A549 (cell line): ENCODE measurements around the gene ABCB4. TPM values are rescaled to one million over a fixed set of nuclear protein-coding genes. Genes with fewer than 3 reads are reported as not detected.

Source experiments
- ATAC-seq, 2 experiments: fragments of 200-7000 bp in 1 of 2; fragments of >200 bp in 1 of 2; cut with Nextera tagmentation in 1 of 2; cut with Tn5 transposase in 1 of 2; 3 replicates each; pipeline versions ENCODE4 v1.8.0 to v1.9.1; 2018 to 2020; ENCODE audit warnings: mild to moderate bottlenecking in 1 of 2, moderate library complexity in 1 of 2
- CTCF ChIA-PET: fragments of 300-600 bp; sonication (Branson Sonifier 250); formaldehyde crosslinking; extraction: SDS; loops from one replicate; lab custom pipeline; 2021; ENCODE audit warnings: antibody characterized with exemption, inconsistent platforms; lab: Yijun Ruan, JAX
- POLR2A ChIA-PET: fragments of 350-600 bp; formaldehyde crosslinking; extraction: SDS; loops from one replicate; lab custom pipeline; 2021; ENCODE audit warnings: antibody characterized with exemption, inconsistent platforms; lab: Yijun Ruan, JAX
- DNase-seq, 2 experiments: peaks; one replicate each; pipeline versions ENCODE4 v3.0.0 to v3.0.0-alpha.2; 2011 to 2016; ENCODE audit warnings: low read depth in 1 of 2, low spot score in 1 of 2
- FAIRE-seq: peaks from 2 replicates; lab custom pipeline; 2011; peaks lifted over from hg19 to GRCh38; lab: Jason Lieb, UNC
- H3K27ac ChIP-seq, 2 experiments: fragments of >200 bp; sonication (Bioruptor Twin); formaldehyde crosslinking; 3 replicates each; pipeline ENCODE4 v1.5.1; 2016 to 2017
- H3K4me1 ChIP-seq: fragments of >200 bp; sonication (Bioruptor Twin); formaldehyde crosslinking; 3 replicates; pipeline ENCODE4 v1.6.1; 2016
- H3K4me2 ChIP-seq: fragments of >200 bp; sonication (Bioruptor Twin); formaldehyde crosslinking; 3 replicates; pipeline ENCODE4 v1.6.1; 2016
- H3K4me3 ChIP-seq: fragments of >200 bp; sonication (Bioruptor Twin); formaldehyde crosslinking; 3 replicates; pipeline ENCODE4 v1.5.1; 2016
- H3K9me3 ChIP-seq: fragments of >200 bp; sonication (Bioruptor Twin); formaldehyde crosslinking; 3 replicates; pipeline ENCODE4 v1.6.1; 2016
- ATOH8 ChIP-seq: fragments of 250-450 bp; sonication (Bioruptor Pico); IDR thresholded peaks from 2 replicates; pipeline ENCODE4 v1.5.0; 2020; ENCODE audit warnings: low read depth, mild to moderate bottlenecking, moderate library complexity
- BHLHE40 ChIP-seq: IDR thresholded peaks from 2 replicates; pipeline ENCODE4 v1.6.1; 2012; ENCODE audit warnings: low read depth, low read length, inconsistent platforms
- CBX8 ChIP-seq: fragments of 200-600 bp; sonication (generic); IDR thresholded peaks from 2 replicates; pipeline ENCODE4 v1.6.1; 2016
- CEBPB ChIP-seq, 2 experiments: fragments of >200 bp in 1 of 2; sonication (Bioruptor Twin) in 1 of 2; formaldehyde crosslinking in 1 of 2; IDR thresholded peaks; 2 replicates each; pipeline ENCODE4 v1.6.1; 2012 to 2016
- CHD4 ChIP-seq: fragments of 200-600 bp; sonication (generic); IDR thresholded peaks from 2 replicates; pipeline ENCODE4 v1.6.1; 2016; ENCODE audit warnings: antibody characterized with exemption, mild to moderate bottlenecking, borderline replicate concordance
- EHF ChIP-seq: fragments of 250-450 bp; sonication (Bioruptor Pico); IDR thresholded peaks from 2 replicates; pipeline ENCODE4 v1.5.0; 2020; ENCODE audit warnings: mild to moderate bottlenecking
- ELK1 ChIP-seq: fragments of 150-350 bp; IDR thresholded peaks from 2 replicates; pipeline ENCODE4 v1.6.1; 2014; ENCODE audit warnings: low read depth, mild to moderate bottlenecking, low read length
- ESRRA ChIP-seq: fragments of 150-350 bp; IDR thresholded peaks from 2 replicates; pipeline ENCODE4 v1.6.1; 2014; ENCODE audit warnings: mild to moderate bottlenecking, low read length, borderline replicate concordance
- FOSL2 ChIP-seq, 2 experiments: fragments of 450-650 bp in 1 of 2; fragments of >200 bp in 1 of 2; sonication (Bioruptor Twin) in 1 of 2; formaldehyde crosslinking; IDR thresholded peaks; 2 replicates each; pipeline versions ENCODE4 v1.5.0 to v1.6.1; 2016 to 2020; ENCODE audit warnings: mild to moderate bottlenecking in 1 of 2, moderate library complexity in 1 of 2
- FOXS1 ChIP-seq: fragments of 250-450 bp; sonication (Bioruptor Pico); IDR thresholded peaks from 2 replicates; pipeline ENCODE4 v1.5.0; 2020; ENCODE audit warnings: mild to moderate bottlenecking, moderate library complexity
- HDAC2 ChIP-seq: fragments of 200-600 bp; sonication (generic); IDR thresholded peaks from 2 replicates; pipeline ENCODE4 v1.6.1; 2016
- HES2 ChIP-seq: fragments of >200 bp; sonication (Bioruptor Twin); formaldehyde crosslinking; IDR thresholded peaks from 2 replicates; pipeline ENCODE4 v1.6.1; 2016
- HOXA7 ChIP-seq: fragments of 250-450 bp; sonication (Bioruptor Pico); IDR thresholded peaks from 2 replicates; pipeline ENCODE4 v1.5.0; 2020; ENCODE audit warnings: mild to moderate bottlenecking, moderate library complexity
- JUN ChIP-seq, 2 experiments: fragments of >200 bp; sonication (Bioruptor Twin); formaldehyde crosslinking; IDR thresholded peaks; 2 replicates in 1 of 2; 3 replicates in 1 of 2; pipeline ENCODE4 v1.6.1; 2016 to 2017
- JUNB ChIP-seq: fragments of >200 bp; sonication (Bioruptor Twin); formaldehyde crosslinking; IDR thresholded peaks from 2 replicates; pipeline ENCODE4 v1.6.1; 2016
- KDM5A ChIP-seq: fragments of 200-600 bp; sonication (generic); IDR thresholded peaks from 2 replicates; pipeline ENCODE4 v1.6.1; 2016; ENCODE audit warnings: antibody characterized with exemption, mild to moderate bottlenecking
- MAFK ChIP-seq: fragments of 450-650 bp; IDR thresholded peaks from 2 replicates; pipeline ENCODE4 v1.6.1; 2014; ENCODE audit not compliant: partially characterized antibody
- NFE2L2 ChIP-seq: fragments of 150-350 bp; conservative IDR thresholded peaks from 2 replicates; pipeline ENCODE4 v1.6.1; 2014; ENCODE audit warnings: low read length
- RAD21 ChIP-seq, 2 experiments: fragments of >200 bp in 1 of 2; sonication (Bioruptor Twin) in 1 of 2; formaldehyde crosslinking in 1 of 2; IDR thresholded peaks in 1 of 2; conservative IDR thresholded peaks in 1 of 2; 2 replicates in 1 of 2; 3 replicates in 1 of 2; pipeline ENCODE4 v1.6.1; 2012 to 2018; ENCODE audit warnings: inconsistent platforms in 1 of 2
- RARB ChIP-seq: fragments of 250-450 bp; sonication (Bioruptor Pico); IDR thresholded peaks from 2 replicates; pipeline ENCODE4 v1.8.0; 2021; ENCODE audit warnings: mild to moderate bottlenecking, moderate library complexity
- REST ChIP-seq: fragments of 200-600 bp; sonication (generic); IDR thresholded peaks from 2 replicates; pipeline ENCODE4 v1.6.1; 2016; ENCODE audit warnings: antibody characterized with exemption, mild to moderate bottlenecking, moderate library complexity
- RFX5 ChIP-seq: fragments of 450-650 bp; IDR thresholded peaks from 2 replicates; pipeline ENCODE4 v1.7.1; 2014; ENCODE audit warnings: antibody characterized with exemption, mild to moderate bottlenecking, moderate library complexity
- RNF2 ChIP-seq: fragments of 200-600 bp; sonication (generic); IDR thresholded peaks from 2 replicates; pipeline ENCODE4 v1.6.1; 2016; ENCODE audit warnings: low read depth, mild to moderate bottlenecking, antibody characterized with exemption, moderate library complexity, borderline replicate concordance
- SMC3 ChIP-seq: fragments of >200 bp; sonication (Bioruptor Twin); formaldehyde crosslinking; IDR thresholded peaks from 3 replicates; pipeline ENCODE4 v1.6.1; 2018; ENCODE audit warnings: inconsistent platforms
- TFCP2L1 ChIP-seq: fragments of 250-450 bp; sonication (Bioruptor Pico); IDR thresholded peaks from 2 replicates; pipeline ENCODE4 v1.5.0; 2021; ENCODE audit warnings: mild to moderate bottlenecking
- USF2 ChIP-seq: fragments of 450-650 bp; IDR thresholded peaks from 2 replicates; pipeline ENCODE4 v1.6.1; 2014; ENCODE audit warnings: antibody characterized with exemption
- ZC3H11A ChIP-seq: fragments of 450-650 bp; IDR thresholded peaks from 2 replicates; pipeline ENCODE4 v1.6.1; 2014; ENCODE audit warnings: antibody characterized with exemption, mild to moderate bottlenecking
- ZSCAN20 ChIP-seq: fragments of 250-450 bp; sonication (Bioruptor Pico); IDR thresholded peaks from 2 replicates; pipeline ENCODE4 v1.8.0; 2022; ENCODE audit warnings: mild to moderate bottlenecking, moderate library complexity
- WGBS: methylation state at CpG from one replicate; pipeline ENCODE4 v1.1.6; 2017; ENCODE audit errors: missing lambda C conversion rate; 5-methylcytosine and 5-hydroxymethylcytosine counted together
- polyA plus RNA-seq, 4 experiments: library from polyadenylated mRNA; depleted of rRNA in 3 of 4; stranded (reverse); fragments of >200 nt; fragmentation: RNase III in 1 of 4; extraction: RNeasy Plus Mini Kit Qiagen cat#74134 plus additional on column Dnase treatment in 1 of 4; gene quantifications; 2 replicates in 3 of 4; 3 replicates in 1 of 4; pipeline ENCODE4 v1.2.3, GENCODE V29; 2011 to 2017

Gene ABCB4
- polyA plus RNA-seq, 2 of the 4 experiments (the other 2 are of a cell fraction) = 0.12 TPM; not detected in 1

GRCh38 chr7:87426160-87426559, 49.3 kb downstream of the ABCB4 start:
- Histone ChIP-seq H3K27ac (no peak overlapping the region), H3K4me3 (no peak overlapping the region), H3K4me1 (no peaks in the 10 kb centered on the region), H3K4me2 (no peak overlapping the region), H3K9me3 (no peaks in the 10 kb centered on the region)
- ChIA-PET CTCF (no interaction called here), POLR2A (no interaction called here)
- TF ChIP-seq RNF2 = no peak
- TF ChIP-seq TFCP2L1 (CRISPR knock-in tag) = no peak
- TF ChIP-seq HOXA7 = no peak
- TF ChIP-seq JUNB = no peak
- TF ChIP-seq USF2 = no peak
- no peak for FAIRE-seq
- DNase-seq = no peak
- WGBS = 23% methylated on average over 3 of the region's 3 CpGs
- ATAC-seq = no peak

- no peak overlapping the region for H3K4me2 ChIP-seq
- H3K27ac ChIP-seq = no peak overlapping the region
- no peaks in the 10 kb centered on the region for H3K9me3 ChIP-seq
- ChIA-PET CTCF (interaction anchor here (1.0 to 1.5 kb wide), 5 partner anchors 8 to 112 kb away, joined by 3 to 5 read pairs (median 3); no protein-coding TSS in a partner anchor), POLR2A (no interaction called here)
- WGBS = 24% methylated on average over 5 of the region's 5 CpGs
- no peak for TF ChIP-seq ELK1
- TF ChIP-seq CEBPB (IDR thresholded peaks at IDR 0.05) = no peak
- TF ChIP-seq CHD4 = no peak
- TF ChIP-seq CBX8 = no peak
- no peak for TF ChIP-seq ZSCAN20 (CRISPR knock-in tag)
- no peak for TF ChIP-seq FOXS1 (CRISPR knock-in tag)
- TF ChIP-seq SMC3 = no peak
- no peak for TF ChIP-seq ATOH8
- TF ChIP-seq NFE2L2 = no peak
- no peak for TF ChIP-seq JUN (IDR thresholded peaks at IDR 0.05)
- no peak for TF ChIP-seq EHF
- TF ChIP-seq ZC3H11A = no peak
- no peak for TF ChIP-seq HDAC2
- TF ChIP-seq MAFK = no peak
- no peak for TF ChIP-seq HES2
- no peak for TF ChIP-seq BHLHE40
- no peak for DNase-seq
- no peak for FAIRE-seq
- no peak overlapping the region for H3K4me3 ChIP-seq
- ATAC-seq = no peak
- no peaks in the 10 kb centered on the region for H3K4me1 ChIP-seq
Observed at GRCh38 chr7:87424075-87424474, 51.4 kb downstream of the ABCB4 start.

- no peak for TF ChIP-seq ESRRA
- no peak for TF ChIP-seq RAD21 (conservative IDR thresholded peaks at IDR 0.05 in 1 of 2, IDR thresholded peaks at IDR 0.05 in 1 of 2)
- no peak for TF ChIP-seq RARB (CRISPR knock-in tag)
- no peak for TF ChIP-seq FOXS1 (CRISPR knock-in tag)
- TF ChIP-seq REST = no peak
- TF ChIP-seq ZC3H11A = no peak
- no peak for TF ChIP-seq CHD4
- no peak for TF ChIP-seq CBX8
- no peak for TF ChIP-seq FOSL2 (IDR thresholded peaks at IDR 0.05)
- TF ChIP-seq FOSL2 (CRISPR knock-in tag; IDR thresholded peaks at IDR 0.05) = no peak
- TF ChIP-seq KDM5A = no peak
- no peak for TF ChIP-seq RFX5
- no peak for TF ChIP-seq BHLHE40
- no peak for TF ChIP-seq NFE2L2
- no peak for TF ChIP-seq HES2
- 69% methylated on average over 4 of the region's 4 CpGs for WGBS
- ChIA-PET CTCF (interaction anchor here (0.7 to 9.2 kb wide), 2 partner anchors 59 to 105 kb away, joined by 3 to 195 read pairs; no protein-coding TSS in a partner anchor), POLR2A (no interaction called here)
- ATAC-seq (no peak), DNase-seq (no peak), FAIRE-seq (no peak)
- no peaks in the 10 kb centered on the region for H3K9me3 ChIP-seq
- H3K4me3 ChIP-seq = no peak overlapping the region
- H3K27ac ChIP-seq = no peak overlapping the region
- no peak overlapping the region for H3K4me2 ChIP-seq
- H3K4me1 ChIP-seq = peaks cover 4% of the 10 kb centered on the region; the same call in 2 of the 3 replicates
Observed at GRCh38 chr7:87420173-87420572, 55.3 kb downstream of the ABCB4 start.
